Muscle layer of duodenum (tissue), 2 donors: Measurements from ENCODE around the gene NPFF.

Experiments used
- H3K27ac ChIP-seq: one replicate; pipeline ENCODE4 v1.7.0; 2013; ENCODE audit warnings: mild to moderate bottlenecking, low read length
- H3K27me3 ChIP-seq: one replicate; pipeline ENCODE4 v1.7.0; 2013; ENCODE audit warnings: low read depth, mild to moderate bottlenecking, control low read depth, low read length
- H3K36me3 ChIP-seq, 2 donors: one replicate each; pipeline ENCODE4 v1.7.0; 2013; ENCODE audit warnings: low read length in 2 of 2, control low read depth in 1 of 2, mild to moderate bottlenecking in 1 of 2; ENCODE audit not compliant: insufficient read depth in 2 of 2, control insufficient read depth in 1 of 2
- H3K4me1 ChIP-seq, 2 donors: one replicate each; pipeline ENCODE4 v1.7.0; 2013; ENCODE audit warnings: low read length in 2 of 2, mild to moderate bottlenecking in 2 of 2, control low read depth in 1 of 2, moderate library complexity in 1 of 2; ENCODE audit not compliant: insufficient read depth in 2 of 2, control insufficient read depth in 1 of 2
- H3K4me3 ChIP-seq, 2 donors: one replicate each; pipeline ENCODE4 v1.7.0; 2013; ENCODE audit warnings: low read length in 2 of 2, low read depth in 1 of 2, mild to moderate bottlenecking in 1 of 2
- H3K9me3 ChIP-seq, 2 donors: one replicate each; pipeline ENCODE4 v1.7.0; 2013; ENCODE audit warnings: low read length in 2 of 2, control low read depth in 1 of 2, mild to moderate bottlenecking in 1 of 2; ENCODE audit not compliant: control insufficient read depth in 1 of 2
- donor health status: healthy.

The NPFF gene

GRCh38 chr12:53500776-53501614 is 6.3 kb downstream of the NPFF start, which contains the start of gene TARBP2:
TSS of gene TARBP2 (plus strand) at chr12:53501283. CDS start at chr12:53501409, 126 bp downstream.
- Histone ChIP-seq H3K4me1 (peaks cover 18 to 30% of the 10 kb centered on the region in 2 donors), H3K4me3 (peak within 1 kb of the TSS; percentile 63 to 92)

GRCh38 chr12:53500142-53500775 is 7.0 kb downstream of the NPFF start:
- Histone ChIP-seq H3K36me3 (peaks cover 1 to 10% of the 10 kb centered on the region in 2 donors), H3K27ac (peak overlapping the region; percentile 100)

More at GRCh38 chr12:53500776-53501614, 6.3 kb downstream of the NPFF start, which contains the start of gene TARBP2:
- Histone ChIP-seq H3K36me3 (peaks cover 5 to 17% of the 10 kb centered on the region in 2 donors), H3K27ac (peak within 1 kb of the TSS; percentile 100), H3K9me3 (no peaks in the 10 kb centered on the region), H3K27me3 (no peaks in the 10 kb centered on the region)

GRCh38 chr12:53499266-53500141 is 7.8 kb downstream of the NPFF start, which contains the start of gene MAP3K12:
TSS of gene MAP3K12 (minus strand) at chr12:53499458. CDS start at chr12:53487391, 12,067 bp downstream.
- peak within 1 kb of the TSS; percentile 100 for H3K27ac ChIP-seq
- peaks cover 21 to 35% of the 10 kb centered on the region in 2 donors for H3K4me1 ChIP-seq

More at GRCh38 chr12:53500142-53500775, 7.0 kb downstream of the NPFF start:
- Histone ChIP-seq H3K4me3 (peak overlapping the region; percentile 63 to 92), H3K4me1 (peaks cover 21 to 35% of the 10 kb centered on the region in 2 donors), H3K9me3 (no peaks in the 10 kb centered on the region), H3K27me3 (no peaks in the 10 kb centered on the region)

DNA sequence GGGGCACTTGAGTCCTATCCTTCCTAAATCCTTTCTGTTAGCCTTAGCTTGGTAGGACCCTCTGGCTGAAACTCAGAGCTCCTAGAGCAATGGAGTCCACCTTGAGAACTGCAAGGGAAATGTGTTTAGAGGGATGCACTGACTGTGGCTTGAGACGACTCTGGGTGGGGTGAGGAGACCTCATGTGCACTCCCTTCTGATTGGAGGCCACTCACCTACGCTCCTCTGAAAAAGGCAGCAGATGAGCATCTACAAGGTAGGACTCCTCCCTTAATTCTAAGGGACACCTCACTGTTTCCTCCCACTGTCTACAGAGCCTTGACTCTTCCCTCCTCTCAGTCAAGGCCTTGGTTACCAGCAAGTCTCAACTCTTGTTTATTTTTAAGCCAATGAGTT is 9.1 kb downstream of the NPFF start:
- Histone ChIP-seq H3K36me3 (no peaks in the 10 kb centered on the region), H3K4me3 (peak overlapping the region; percentile 26 to 63), H3K4me1 (peaks cover 28 to 44% of the 10 kb centered on the region in 2 donors), H3K27me3 (no peaks in the 10 kb centered on the region), H3K9me3 (no peaks in the 10 kb centered on the region), H3K27ac (peak overlapping the region; percentile 7)

More at GRCh38 chr12:53499266-53500141, 7.8 kb downstream of the NPFF start, which contains the start of gene MAP3K12:
- Histone ChIP-seq H3K27me3 (no peaks in the 10 kb centered on the region), H3K4me3 (peak within 1 kb of the TSS; percentile 63 to 92), H3K36me3 (peaks cover 0 to 3% of the 10 kb centered on the region in 2 donors), H3K9me3 (no peaks in the 10 kb centered on the region)

GRCh38 chr12:53497461-53497860 is 9.8 kb downstream of the NPFF start:
- H3K27ac ChIP-seq: no peak overlapping the region
- H3K36me3 ChIP-seq: no peaks in the 10 kb centered on the region
- peaks cover 28 to 41% of the 10 kb centered on the region in 2 donors for H3K4me1 ChIP-seq
- no peaks in the 10 kb centered on the region for H3K9me3 ChIP-seq
- no peaks in the 10 kb centered on the region for H3K27me3 ChIP-seq
- no peak overlapping the region for H3K4me3 ChIP-seq

- Histone ChIP-seq H3K36me3 (no peaks in the 10 kb centered on the region), H3K27ac (peak overlapping the region; percentile 29)
These were observed 10.6 kb downstream of the NPFF start for GRCh38 chr12:53496752-53497032.

GRCh38 chr12:53495903-53496751 is 11.2 kb downstream of the NPFF start:
- Histone ChIP-seq H3K4me1 (peaks cover 20 to 35% of the 10 kb centered on the region in 2 donors), H3K27ac (peak overlapping the region; percentile 29), H3K9me3 (no peaks in the 10 kb centered on the region)

More at GRCh38 chr12:53496752-53497032, 10.6 kb downstream of the NPFF start:
- Histone ChIP-seq H3K27me3 (no peaks in the 10 kb centered on the region), H3K9me3 (no peaks in the 10 kb centered on the region), H3K4me3 (no peak overlapping the region), H3K4me1 (peaks cover 23 to 39% of the 10 kb centered on the region in 2 donors)

DNA sequence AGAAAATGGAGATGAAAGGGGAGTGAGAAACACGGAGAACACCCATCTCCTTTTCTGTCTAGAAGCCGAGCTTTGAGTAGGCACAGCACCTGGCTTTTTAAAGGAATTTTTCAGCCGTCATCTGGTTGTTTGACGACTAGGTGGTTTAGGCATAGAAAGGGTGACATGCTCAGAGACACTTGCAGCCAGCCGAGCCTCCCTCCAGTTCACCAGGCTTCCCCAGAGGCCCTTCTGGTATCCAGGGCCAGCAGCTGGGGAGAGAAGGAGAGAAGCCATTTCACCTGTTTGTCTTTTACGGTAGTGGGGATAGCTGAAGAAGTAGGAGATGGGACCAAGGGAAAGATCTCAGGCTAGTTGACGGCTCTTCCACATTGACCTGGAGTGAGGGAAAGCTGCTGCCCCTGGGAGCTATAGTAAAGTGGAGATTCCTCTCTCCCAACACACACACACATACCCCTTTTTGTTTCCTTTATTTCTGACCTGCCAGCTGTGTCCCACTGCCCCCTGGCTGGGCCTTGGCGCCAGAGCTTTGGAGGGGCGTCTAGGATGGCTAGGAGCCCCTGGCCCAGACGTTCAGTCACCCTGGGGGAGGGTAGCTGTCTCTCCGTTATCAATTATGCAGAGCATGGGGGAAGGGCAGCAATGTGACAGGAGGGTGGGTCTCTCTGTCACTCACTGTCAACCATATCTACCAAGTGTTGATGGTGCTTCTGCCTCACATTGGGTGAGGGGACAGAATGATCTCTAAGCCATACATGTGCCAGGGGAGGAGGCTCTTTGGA is 13.5 kb downstream of the NPFF start:
- peaks cover 14 to 32% of the 10 kb centered on the region in 2 donors for H3K4me1 ChIP-seq

More at GRCh38 chr12:53495903-53496751, 11.2 kb downstream of the NPFF start:
- no peak overlapping the region for H3K4me3 ChIP-seq
- H3K27me3 ChIP-seq: no peaks in the 10 kb centered on the region
- H3K36me3 ChIP-seq: no peaks in the 10 kb centered on the region

DNA sequence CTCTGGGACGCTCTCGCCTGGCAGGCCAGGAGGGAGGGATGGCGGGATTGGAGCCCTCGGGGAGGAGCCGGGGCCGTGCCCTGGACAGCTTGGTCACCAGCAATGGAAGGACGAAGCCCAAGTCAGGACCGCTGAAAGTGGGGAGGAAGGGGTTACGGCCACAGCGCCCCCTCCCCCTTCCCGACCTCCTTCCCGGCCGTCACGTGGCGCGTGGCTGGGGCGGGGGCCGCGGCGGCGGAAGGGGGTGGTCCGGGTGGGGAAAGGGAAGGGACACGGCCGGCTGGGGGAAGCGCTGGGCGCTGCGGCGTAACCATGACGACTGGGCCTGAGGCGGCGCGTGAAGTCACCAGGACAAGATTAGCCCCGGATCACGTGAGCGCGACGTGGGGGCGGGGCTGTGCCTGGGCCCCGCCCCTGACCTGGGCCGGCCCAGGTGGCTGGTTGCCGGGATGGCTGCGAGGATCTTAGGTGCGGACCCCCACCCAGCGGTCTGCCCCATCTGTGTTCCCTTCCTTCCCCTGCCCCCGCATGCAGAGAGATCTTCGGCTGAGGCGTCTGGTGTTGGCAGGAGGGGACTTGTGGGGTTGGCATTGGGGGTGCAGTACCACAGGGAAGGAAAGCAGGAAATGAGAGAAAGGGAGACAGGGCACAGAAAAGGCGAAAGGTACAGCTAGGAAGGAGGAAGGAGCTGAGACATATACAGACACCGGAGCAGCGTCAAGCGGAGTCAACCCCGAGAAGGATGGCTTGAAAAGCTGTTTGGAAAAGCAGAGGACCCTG is 14.3 kb downstream of the NPFF start:
- Histone ChIP-seq H3K27me3 (no peaks in the 10 kb centered on the region), H3K9me3 (no peaks in the 10 kb centered on the region), H3K4me1 (peaks cover 14 to 26% of the 10 kb centered on the region in 2 donors), H3K27ac (peak overlapping the region; percentile 77), H3K36me3 (no peaks in the 10 kb centered on the region), H3K4me3 (peak overlapping the region; percentile 78 to 81)

More for the DNA sequence above, 13.5 kb downstream of the NPFF start:
- Histone ChIP-seq H3K9me3 (no peaks in the 10 kb centered on the region), H3K27me3 (no peaks in the 10 kb centered on the region), H3K36me3 (no peaks in the 10 kb centered on the region), H3K4me3 (peak overlapping the region; percentile 78 to 81), H3K27ac (peak overlapping the region; percentile 77)
